ENCODE data around the gene RAD51B. TPM values are rescaled to one million over a fixed set of nuclear protein-coding genes. Genes with fewer than 3 reads are reported as not detected.

Gene RAD51B
- total and polyA plus RNA-seq, 4 experiments from 2014 or later = 22.0 to 35.7 (median 31.4) TPM

- Histone ChIP-seq H3K9me3 (ENCODE audit: control insufficient read depth in 1 of 2, low read length in 2 of 2) (no peaks in the 10 kb centered on the region), H3K27me3 (ENCODE audit: insufficient read depth, low read length) (no peaks in the 10 kb centered on the region), H3K4me3 (ENCODE audit: low read length in 2 of 2) (no peak overlapping the region), H3K4me1 (ENCODE audit: insufficient read depth, low read length) (no peaks in the 10 kb centered on the region), H3K27ac (ENCODE audit: low read depth, low read length) (no peak overlapping the region), H3K36me3 (ENCODE audit: insufficient read depth, low read length) (no peaks in the 10 kb centered on the region)
- no peaks in the 10 kb centered on the region for H3K27me3 Mint-ChIP-seq
- peaks cover 0 to 1% of the 10 kb centered on the region in 2 donors for H3K36me3 Mint-ChIP-seq
- no peak overlapping the region for H3K4me3 Mint-ChIP-seq
- ChIA-PET POLR2A (ENCODE audit: partially characterized antibody) (interaction anchor here (0.9 kb wide), 1 partner anchor 48 kb away, joined by 4 read pairs; no protein-coding TSS in a partner anchor), CTCF (ENCODE audit: partially characterized antibody) (interaction anchor here (1.3 kb wide), 2 partner anchors 9 to 15 kb away, joined by 3 read pairs; no protein-coding TSS in a partner anchor)
- intact Hi-C loops (cut with micrococcal nuclease) = no loop called here
- H3K27ac Mint-ChIP-seq = no peak overlapping the region
- H3K9me3 Mint-ChIP-seq = peaks cover 0 to 18% (median 9%) of the 10 kb centered on the region in 8 donors
- H3K4me1 Mint-ChIP-seq = peaks cover 0 to 6% (median 2%) of the 10 kb centered on the region in 4 donors
- DNase-seq = no peak
Measured at GRCh38 chr14:68458840-68459469, 639.4 kb downstream of the RAD51B start.

- no peak overlapping the region for H3K27ac ChIP-seq (ENCODE audit: low read depth, low read length)
- Mint-ChIP-seq H3K4me3 (no peak overlapping the region), H3K27me3 (no peaks in the 10 kb centered on the region), H3K27ac (no peak overlapping the region), H3K9me3 (peaks cover 0 to 11% (median 6%) of the 10 kb centered on the region in 8 donors), H3K4me1 (peaks cover 0 to 2% (median 0%) of the 10 kb centered on the region in 4 donors), H3K36me3 (no peaks in the 10 kb centered on the region)
- H3K9me3 ChIP-seq (ENCODE audit: control insufficient read depth in 1 of 2, low read length in 2 of 2) = no peaks in the 10 kb centered on the region
- CTCF ChIA-PET (ENCODE audit: partially characterized antibody) = interaction anchor here (1.3 kb wide), 2 partner anchors 9 to 16 kb away, joined by 3 read pairs; no protein-coding TSS in a partner anchor
- DNase-seq = no peak
- no peak overlapping the region for H3K4me3 ChIP-seq (ENCODE audit: low read length in 2 of 2)
- H3K4me1 ChIP-seq (ENCODE audit: insufficient read depth, low read length) = no peaks in the 10 kb centered on the region
- POLR2A ChIA-PET (ENCODE audit: partially characterized antibody) = interaction anchor here (0.9 kb wide), 1 partner anchor 48 kb away, joined by 4 read pairs; no protein-coding TSS in a partner anchor
- no peaks in the 10 kb centered on the region for H3K36me3 ChIP-seq (ENCODE audit: insufficient read depth, low read length)
- intact Hi-C loops (cut with micrococcal nuclease) = no loop called here
- no peaks in the 10 kb centered on the region for H3K27me3 ChIP-seq (ENCODE audit: insufficient read depth, low read length)
Measured at GRCh38 chr14:68459480-68460136, 640.0 kb downstream of the RAD51B start.

GRCh38 chr14:68460541-68460940, 641.0 kb downstream of the RAD51B start:
- POLR2A ChIA-PET (ENCODE audit: partially characterized antibody) = interaction anchor here (0.6 kb wide), 2 partner anchors 360 to 1051 kb away, joined by 3 to 4 read pairs; no protein-coding TSS in a partner anchor
- H3K27ac Mint-ChIP-seq = no peak overlapping the region

GRCh38 chr14:68461086-68461485, 641.5 kb downstream of the RAD51B start:
- ChIA-PET POLR2A (ENCODE audit: partially characterized antibody) (interaction anchor here (0.6 kb wide), 2 partner anchors 359 to 1052 kb away, joined by 3 to 4 read pairs; no protein-coding TSS in a partner anchor), CTCF (ENCODE audit: partially characterized antibody) (interaction anchor here (1.2 kb wide), 2 partner anchors 10 to 45 kb away, joined by 3 read pairs; no protein-coding TSS in a partner anchor)
- Mint-ChIP-seq H3K27me3 (no peaks in the 10 kb centered on the region), H3K9me3 (no peaks in the 10 kb centered on the region), H3K27ac (no peak overlapping the region), H3K36me3 (no peaks in the 10 kb centered on the region), H3K4me3 (no peak overlapping the region), H3K4me1 (peaks cover 0 to 6% (median 0%) of the 10 kb centered on the region in 4 donors)
- no peak overlapping the region for H3K4me3 ChIP-seq (ENCODE audit: low read length in 2 of 2)
- H3K4me1 ChIP-seq (ENCODE audit: insufficient read depth, low read length) = no peaks in the 10 kb centered on the region
- no peak for DNase-seq
- H3K36me3 ChIP-seq (ENCODE audit: insufficient read depth, low read length) = no peaks in the 10 kb centered on the region
- no peaks in the 10 kb centered on the region for H3K9me3 ChIP-seq (ENCODE audit: control insufficient read depth in 1 of 2, low read length in 2 of 2)
- H3K27ac ChIP-seq (ENCODE audit: low read depth, low read length) = no peak overlapping the region
- intact Hi-C loops (cut with micrococcal nuclease) = no loop called here
- H3K27me3 ChIP-seq (ENCODE audit: insufficient read depth, low read length) = no peaks in the 10 kb centered on the region

More at GRCh38 chr14:68460541-68460940, 641.0 kb downstream of the RAD51B start:
- DNase-seq = no peak
- no peak overlapping the region for H3K4me3 Mint-ChIP-seq
- no peaks in the 10 kb centered on the region for H3K4me1 ChIP-seq (ENCODE audit: insufficient read depth, low read length)
- no peaks in the 10 kb centered on the region for H3K27me3 ChIP-seq (ENCODE audit: insufficient read depth, low read length)
- intact Hi-C loops (cut with micrococcal nuclease) = no loop called here
- peaks cover 0 to 3% (median 0%) of the 10 kb centered on the region in 8 donors for H3K9me3 Mint-ChIP-seq
- H3K27me3 Mint-ChIP-seq = no peaks in the 10 kb centered on the region
- no peaks in the 10 kb centered on the region for H3K36me3 Mint-ChIP-seq
- H3K4me1 Mint-ChIP-seq = peaks cover 0 to 6% (median 0%) of the 10 kb centered on the region in 4 donors
- no peaks in the 10 kb centered on the region for H3K9me3 ChIP-seq (ENCODE audit: control insufficient read depth in 1 of 2, low read length in 2 of 2)
- H3K36me3 ChIP-seq (ENCODE audit: insufficient read depth, low read length) = no peaks in the 10 kb centered on the region
- no peak overlapping the region for H3K4me3 ChIP-seq (ENCODE audit: low read length in 2 of 2)
- CTCF ChIA-PET (ENCODE audit: partially characterized antibody) = interaction anchor here (1.2 kb wide), 2 partner anchors 10 to 46 kb away, joined by 3 read pairs; no protein-coding TSS in a partner anchor
- H3K27ac ChIP-seq (ENCODE audit: low read depth, low read length) = no peak overlapping the region

- intact Hi-C loops (cut with micrococcal nuclease) = no loop called here
- POLR2A ChIA-PET (ENCODE audit: partially characterized antibody) = no interaction called here
- H3K36me3 Mint-ChIP-seq = no peaks in the 10 kb centered on the region
Measured at GRCh38 chr14:68462683-68463082, 643.1 kb downstream of the RAD51B start.

GRCh38 chr14:68463299-68463698, 643.7 kb downstream of the RAD51B start:
- H3K36me3 ChIP-seq (ENCODE audit: insufficient read depth, low read length) = no peaks in the 10 kb centered on the region
- DNase-seq = no peak
- Mint-ChIP-seq H3K36me3 (no peaks in the 10 kb centered on the region), H3K27me3 (no peaks in the 10 kb centered on the region), H3K4me3 (no peak overlapping the region), H3K4me1 (peaks cover 2 to 8% (median 4%) of the 10 kb centered on the region in 4 donors), H3K9me3 (no peaks in the 10 kb centered on the region), H3K27ac (no peak overlapping the region)
- intact Hi-C loops (cut with micrococcal nuclease) = no loop called here
- peaks cover 3% of the 10 kb centered on the region for H3K4me1 ChIP-seq (ENCODE audit: insufficient read depth, low read length)
- POLR2A ChIA-PET (ENCODE audit: partially characterized antibody) = interaction anchor here (1.3 kb wide), 1 partner anchor 44 kb away, joined by 3 read pairs; no protein-coding TSS in a partner anchor
- no peaks in the 10 kb centered on the region for H3K27me3 ChIP-seq (ENCODE audit: insufficient read depth, low read length)
- CTCF ChIA-PET (ENCODE audit: partially characterized antibody) = no interaction called here
- no peaks in the 10 kb centered on the region for H3K9me3 ChIP-seq (ENCODE audit: control insufficient read depth in 1 of 2, low read length in 2 of 2)
- no peak overlapping the region for H3K27ac ChIP-seq (ENCODE audit: low read depth, low read length)
- H3K4me3 ChIP-seq (ENCODE audit: low read length in 2 of 2) = no peak overlapping the region

More at GRCh38 chr14:68462683-68463082, 643.1 kb downstream of the RAD51B start:
- Histone ChIP-seq H3K9me3 (ENCODE audit: control insufficient read depth in 1 of 2, low read length in 2 of 2) (no peaks in the 10 kb centered on the region), H3K36me3 (ENCODE audit: insufficient read depth, low read length) (no peaks in the 10 kb centered on the region), H3K27ac (ENCODE audit: low read depth, low read length) (no peak overlapping the region), H3K4me3 (ENCODE audit: low read length in 2 of 2) (no peak overlapping the region), H3K27me3 (ENCODE audit: insufficient read depth, low read length) (no peaks in the 10 kb centered on the region), H3K4me1 (ENCODE audit: insufficient read depth, low read length) (no peaks in the 10 kb centered on the region)
- Mint-ChIP-seq H3K27ac (no peak overlapping the region), H3K27me3 (no peaks in the 10 kb centered on the region), H3K4me1 (peaks cover 0 to 4% (median 0%) of the 10 kb centered on the region in 4 donors), H3K4me3 (no peak overlapping the region), H3K9me3 (no peaks in the 10 kb centered on the region)
- no peak for DNase-seq
- CTCF ChIA-PET (ENCODE audit: partially characterized antibody) = no interaction called here

All from CD4-positive, alpha-beta memory T cell (primary cell).